Activated naive CD8-positive, alpha-beta T cell (primary cell): ENCODE measurements around the gene PDCD11.

Experiments
- H3K27ac Mint-ChIP-seq: one replicate; pipeline ENCODE4 v1.8.0; 2021; ENCODE audit warnings: mixed read lengths
- H3K27me3 Mint-ChIP-seq: one replicate; pipeline ENCODE4 v1.8.0; 2021; ENCODE audit warnings: mixed read lengths
- H3K36me3 Mint-ChIP-seq: one replicate; pipeline ENCODE4 v1.8.0; 2021; ENCODE audit warnings: mixed read lengths
- H3K4me1 Mint-ChIP-seq: one replicate; pipeline ENCODE4 v1.8.0; 2021; ENCODE audit warnings: low read depth, mixed read lengths
- H3K4me3 Mint-ChIP-seq: one replicate; pipeline ENCODE4 v1.8.0; 2021; ENCODE audit warnings: mild to moderate bottlenecking, mixed read lengths
- H3K9me3 Mint-ChIP-seq: one replicate; pipeline ENCODE4 v1.8.0; 2021; ENCODE audit warnings: low read depth, mixed read lengths

The PDCD11 gene

DNA sequence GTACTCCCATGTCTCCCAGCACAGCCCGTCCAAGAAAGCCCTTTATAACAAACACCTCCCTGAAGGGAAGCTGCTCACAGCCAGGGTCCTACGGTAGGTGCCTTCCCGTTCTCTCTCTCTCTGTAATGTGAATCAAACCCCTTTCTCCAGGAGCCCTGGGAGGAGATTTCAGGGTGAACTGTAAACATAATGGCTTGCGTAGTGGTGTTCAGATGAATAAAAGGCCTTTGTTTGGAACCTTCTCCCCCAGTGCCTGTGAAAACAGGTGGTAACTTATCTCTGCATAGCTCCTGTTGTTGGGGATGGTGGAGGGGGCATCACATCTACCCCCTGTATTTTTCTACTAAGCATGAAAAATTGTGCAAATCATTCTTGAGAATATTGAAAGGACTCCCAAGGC lies 43.4 kb downstream of the PDCD11 start:
- peaks cover 2% of the 10 kb centered on the region for H3K36me3 Mint-ChIP-seq

DNA sequence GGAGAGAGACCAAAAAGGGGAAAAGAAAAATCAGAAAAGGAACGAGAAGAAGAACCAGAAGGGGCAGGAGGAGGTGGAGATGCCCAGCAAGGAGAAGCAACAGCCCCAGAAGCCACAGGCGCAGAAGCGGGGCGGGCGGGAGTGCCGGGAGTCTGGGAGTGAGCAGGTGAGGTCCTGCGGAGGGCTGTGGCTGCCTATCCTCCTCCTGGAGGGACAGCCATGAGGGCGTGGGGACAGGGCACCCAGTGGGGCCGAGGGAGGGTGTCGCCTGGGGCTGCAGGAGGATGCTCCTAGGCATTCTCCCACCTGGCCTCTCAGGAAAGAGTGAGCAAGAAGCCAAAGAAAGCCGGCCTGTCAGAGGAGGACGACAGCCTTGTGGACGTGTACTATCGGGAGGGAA lies 44.0 kb downstream of the PDCD11 start:
- Mint-ChIP-seq H3K27ac (peak overlapping the region; percentile 64), H3K27me3 (no peaks in the 10 kb centered on the region), H3K4me3 (no peak overlapping the region), H3K4me1 (no peaks in the 10 kb centered on the region), H3K36me3 (peaks cover 2% of the 10 kb centered on the region), H3K9me3 (no peaks in the 10 kb centered on the region)

More for the DNA sequence above, 43.4 kb downstream of the PDCD11 start:
- no peak overlapping the region for H3K4me3 Mint-ChIP-seq
- no peaks in the 10 kb centered on the region for H3K9me3 Mint-ChIP-seq
- no peaks in the 10 kb centered on the region for H3K4me1 Mint-ChIP-seq
- no peak overlapping the region for H3K27ac Mint-ChIP-seq
- H3K27me3 Mint-ChIP-seq, result no peaks in the 10 kb centered on the region

DNA sequence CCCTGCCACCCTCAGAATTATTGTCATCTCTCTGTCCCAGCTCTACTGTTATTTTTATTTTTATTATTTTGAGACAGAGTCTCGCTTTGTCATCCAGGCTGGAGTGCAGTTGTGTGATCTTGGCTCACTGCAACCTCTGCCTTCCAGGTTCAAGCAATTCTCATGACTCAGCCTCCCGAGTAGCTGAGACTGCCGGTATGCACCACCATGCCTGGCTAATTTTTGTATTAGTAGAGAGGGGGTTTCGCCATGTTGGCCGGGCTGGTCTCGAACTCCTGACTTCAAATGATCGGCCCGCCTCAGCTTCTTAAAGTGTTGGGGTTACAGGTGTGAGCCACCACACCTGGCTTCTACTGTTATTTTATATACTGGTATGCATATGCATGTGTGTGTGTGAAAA lies 44.8 kb downstream of the PDCD11 start:
- peaks cover 2% of the 10 kb centered on the region for H3K36me3 Mint-ChIP-seq
- H3K9me3 Mint-ChIP-seq, result no peaks in the 10 kb centered on the region
- H3K27ac Mint-ChIP-seq, result no peak overlapping the region
- no peaks in the 10 kb centered on the region for H3K27me3 Mint-ChIP-seq
- no peaks in the 10 kb centered on the region for H3K4me1 Mint-ChIP-seq
- H3K4me3 Mint-ChIP-seq, result no peak overlapping the region

DNA sequence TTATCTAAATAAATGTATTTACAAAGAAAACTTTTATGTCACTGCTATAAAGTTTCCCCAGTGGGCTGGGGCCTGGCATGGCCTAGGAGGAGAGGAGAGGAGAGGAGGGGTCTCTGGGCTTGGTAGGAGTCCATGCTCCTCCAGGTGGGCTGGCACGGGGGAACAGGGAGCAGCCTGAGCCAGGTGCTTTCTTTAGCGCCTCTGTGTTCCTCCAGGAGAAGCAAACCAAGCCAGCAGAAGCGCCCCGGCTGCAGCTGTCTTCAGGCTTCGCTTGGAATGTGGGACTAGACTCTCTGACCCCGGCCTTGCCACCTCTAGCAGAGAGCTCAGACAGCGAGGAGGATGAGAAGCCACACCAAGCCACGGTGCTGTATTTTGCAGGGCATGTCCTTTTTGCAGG lies 45.2 kb downstream of the PDCD11 start:
- peaks cover 2% of the 10 kb centered on the region for H3K36me3 Mint-ChIP-seq
- H3K9me3 Mint-ChIP-seq, result no peaks in the 10 kb centered on the region
- no peak overlapping the region for H3K27ac Mint-ChIP-seq
- no peaks in the 10 kb centered on the region for H3K4me1 Mint-ChIP-seq
- no peak overlapping the region for H3K4me3 Mint-ChIP-seq
- no peaks in the 10 kb centered on the region for H3K27me3 Mint-ChIP-seq

DNA sequence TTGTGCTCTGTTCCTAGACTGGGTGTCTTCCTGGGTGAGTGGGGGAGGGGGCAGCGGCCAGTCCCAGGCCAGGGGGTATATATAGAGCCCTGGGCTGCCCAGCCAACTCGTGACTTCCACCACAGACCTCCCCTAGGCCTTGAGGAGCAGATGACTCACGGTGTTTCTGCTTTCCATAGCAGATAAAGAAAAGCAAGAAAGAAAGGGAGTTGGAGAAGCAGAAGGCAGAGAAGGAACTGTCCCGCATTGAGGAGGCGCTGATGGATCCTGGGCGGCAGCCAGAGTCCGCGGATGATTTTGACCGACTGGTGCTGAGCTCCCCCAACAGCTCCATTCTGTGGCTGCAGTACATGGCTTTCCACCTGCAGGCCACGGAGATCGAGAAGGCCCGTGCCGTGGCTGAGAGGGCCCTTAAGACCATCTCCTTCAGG lies 45.6 kb downstream of the PDCD11 start:
- peaks cover 2% of the 10 kb centered on the region for H3K36me3 Mint-ChIP-seq
- H3K4me3 Mint-ChIP-seq, result no peak overlapping the region
- H3K9me3 Mint-ChIP-seq, result no peaks in the 10 kb centered on the region
- H3K27me3 Mint-ChIP-seq, result no peaks in the 10 kb centered on the region
- H3K27ac Mint-ChIP-seq, result no peak overlapping the region
- no peaks in the 10 kb centered on the region for H3K4me1 Mint-ChIP-seq

DNA sequence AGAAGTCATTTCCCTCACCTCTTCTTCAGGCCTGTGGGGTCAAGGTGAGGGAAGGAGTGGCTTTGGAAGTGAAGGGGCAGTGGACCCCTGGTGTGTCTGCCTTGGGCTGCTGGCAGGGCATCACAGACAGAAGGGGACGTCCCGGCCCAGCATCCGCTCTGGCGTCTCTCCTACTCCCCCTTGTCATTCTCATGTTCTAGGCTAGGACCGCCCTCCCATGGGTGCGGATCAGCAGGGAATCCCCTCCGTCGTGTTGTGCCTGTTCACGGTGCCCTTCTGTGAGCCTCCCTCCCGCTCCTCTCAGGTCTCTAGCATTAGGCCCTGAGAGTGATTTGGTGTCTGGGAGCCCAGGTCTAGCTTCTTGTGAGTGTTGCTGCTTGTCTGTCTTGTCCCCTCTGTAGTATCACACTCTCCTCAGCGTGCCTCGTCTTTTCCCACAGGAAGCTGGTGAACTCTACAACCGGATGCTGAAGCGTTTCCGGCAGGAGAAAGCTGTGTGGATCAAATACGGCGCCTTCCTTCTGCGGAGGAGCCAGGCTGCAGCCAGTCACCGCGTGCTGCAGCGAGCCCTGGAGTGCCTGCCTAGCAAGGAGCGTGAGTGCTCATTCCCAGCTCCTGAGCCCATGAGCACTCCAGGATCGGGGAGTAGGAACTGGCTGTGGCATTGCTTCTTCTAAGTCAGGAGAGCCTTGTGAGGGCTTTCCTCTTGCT lies 47.2 kb downstream of the PDCD11 start:
- no peaks in the 10 kb centered on the region for H3K36me3 Mint-ChIP-seq
- H3K27ac Mint-ChIP-seq, result no peak overlapping the region
- no peaks in the 10 kb centered on the region for H3K9me3 Mint-ChIP-seq
- no peak overlapping the region for H3K4me3 Mint-ChIP-seq
- no peaks in the 10 kb centered on the region for H3K27me3 Mint-ChIP-seq
- H3K4me1 Mint-ChIP-seq, result peaks cover 7% of the 10 kb centered on the region

DNA sequence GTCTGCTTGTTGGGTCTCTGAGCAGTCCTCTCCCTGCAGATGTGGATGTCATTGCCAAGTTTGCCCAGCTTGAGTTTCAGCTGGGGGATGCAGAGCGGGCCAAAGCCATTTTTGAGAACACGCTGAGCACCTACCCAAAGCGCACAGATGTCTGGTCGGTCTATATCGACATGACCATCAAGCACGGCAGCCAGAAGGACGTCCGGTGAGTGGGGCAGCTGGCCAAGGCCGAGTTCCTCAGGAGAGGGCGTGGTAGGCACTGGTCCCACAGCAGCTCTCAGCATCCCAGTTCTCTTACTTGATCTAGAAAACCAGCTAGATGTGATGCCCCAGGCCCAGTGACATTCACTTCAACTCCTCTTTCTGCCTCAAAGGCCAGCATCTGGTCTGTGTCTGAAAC lies 48.1 kb downstream of the PDCD11 start:
- Mint-ChIP-seq H3K27ac (no peak overlapping the region), H3K4me3 (no peak overlapping the region), H3K9me3 (no peaks in the 10 kb centered on the region), H3K36me3 (no peaks in the 10 kb centered on the region), H3K27me3 (no peaks in the 10 kb centered on the region), H3K4me1 (peaks cover 14% of the 10 kb centered on the region)

DNA sequence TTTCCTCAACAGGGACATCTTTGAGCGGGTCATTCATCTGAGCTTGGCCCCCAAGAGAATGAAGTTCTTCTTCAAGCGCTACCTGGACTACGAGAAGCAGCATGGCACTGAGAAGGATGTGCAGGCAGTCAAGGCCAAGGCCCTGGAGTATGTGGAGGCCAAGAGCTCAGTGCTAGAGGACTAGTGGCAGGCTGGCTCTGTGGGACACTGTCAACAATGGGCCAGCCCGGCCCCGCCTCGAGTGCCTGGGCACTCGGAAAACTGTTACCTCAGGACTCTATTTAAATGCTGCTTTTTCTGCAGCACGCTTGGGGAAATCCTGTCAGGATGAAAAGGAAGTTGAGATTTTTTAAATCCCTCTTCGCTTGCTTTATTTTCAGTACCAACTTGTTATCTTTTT lies 48.9 kb downstream of the PDCD11 start:
- no peaks in the 10 kb centered on the region for H3K9me3 Mint-ChIP-seq
- H3K4me3 Mint-ChIP-seq, result no peak overlapping the region
- peaks cover 21% of the 10 kb centered on the region for H3K4me1 Mint-ChIP-seq
- no peaks in the 10 kb centered on the region for H3K36me3 Mint-ChIP-seq
- H3K27me3 Mint-ChIP-seq, result no peaks in the 10 kb centered on the region
- peak overlapping the region; percentile 70 for H3K27ac Mint-ChIP-seq

DNA sequence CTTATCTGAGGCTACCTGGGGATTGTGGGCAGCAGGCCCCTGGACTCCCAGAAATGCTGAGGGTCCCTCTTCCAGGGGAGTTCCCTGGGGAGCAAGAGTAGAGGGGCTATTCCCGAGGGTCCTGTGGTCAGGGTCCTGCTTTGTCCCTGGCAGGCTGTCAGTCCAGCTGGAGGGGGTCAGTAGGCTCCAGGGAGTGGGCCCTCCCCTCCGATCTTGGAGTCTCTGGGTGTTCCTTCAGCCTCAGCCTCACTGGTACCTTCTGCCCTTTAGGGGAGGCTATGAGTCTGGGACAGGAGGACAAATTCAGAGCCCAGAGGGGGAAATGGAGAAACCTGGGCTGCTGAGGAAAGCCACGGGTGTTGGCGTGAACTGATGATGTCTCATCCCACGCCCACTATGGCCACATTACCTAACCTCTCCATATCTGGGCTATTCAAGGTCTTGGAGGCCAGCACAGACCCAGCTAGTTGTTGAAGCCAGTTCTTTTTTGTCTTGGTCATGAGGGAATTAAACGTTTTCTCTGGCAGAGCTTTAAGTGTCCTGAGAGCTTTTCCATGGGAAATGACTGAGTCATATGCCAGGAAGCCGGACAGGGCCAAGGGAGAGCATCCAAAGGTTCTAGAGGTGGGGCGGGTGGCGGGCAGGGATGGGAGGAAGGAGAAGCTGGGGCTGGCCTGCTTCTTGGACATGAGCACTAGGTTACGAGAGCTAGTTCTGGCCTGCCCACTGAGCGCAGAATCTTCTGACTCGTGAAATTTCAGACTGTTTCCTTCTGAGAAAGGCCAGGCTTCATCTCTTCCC lies 49.5 kb downstream of the PDCD11 start:
- peaks cover 27% of the 10 kb centered on the region for H3K4me1 Mint-ChIP-seq

DNA sequence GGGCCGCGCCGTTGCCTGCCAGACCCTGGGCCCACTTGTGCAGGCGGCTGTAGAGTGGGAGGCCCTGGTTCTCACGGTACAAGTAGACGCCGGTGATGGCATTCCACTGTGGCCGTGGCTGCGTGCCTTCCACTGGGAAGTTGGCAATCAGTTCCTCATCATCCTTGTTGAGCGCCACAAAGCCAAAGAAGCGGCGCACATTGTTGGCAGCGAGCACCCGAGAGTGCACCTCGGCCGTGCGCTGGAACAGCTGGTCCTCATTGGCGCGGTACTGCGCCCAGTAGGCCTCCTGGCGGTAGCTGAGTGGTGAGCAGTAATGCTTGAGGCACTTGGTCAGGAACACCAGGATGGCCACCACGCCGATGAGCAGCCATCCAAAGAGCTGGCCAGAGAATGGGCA lies 50.8 kb downstream of the PDCD11 start:
- Mint-ChIP-seq H3K27ac (no peak overlapping the region), H3K4me1 (peaks cover 32% of the 10 kb centered on the region), H3K9me3 (no peaks in the 10 kb centered on the region), H3K4me3 (no peak overlapping the region), H3K27me3 (no peaks in the 10 kb centered on the region), H3K36me3 (no peaks in the 10 kb centered on the region)

More for the DNA sequence above, 49.5 kb downstream of the PDCD11 start:
- no peaks in the 10 kb centered on the region for H3K36me3 Mint-ChIP-seq
- H3K4me3 Mint-ChIP-seq, result no peak overlapping the region
- H3K9me3 Mint-ChIP-seq, result no peaks in the 10 kb centered on the region
- H3K27ac Mint-ChIP-seq, result peak overlapping the region; percentile 64
- H3K27me3 Mint-ChIP-seq, result no peaks in the 10 kb centered on the region

DNA sequence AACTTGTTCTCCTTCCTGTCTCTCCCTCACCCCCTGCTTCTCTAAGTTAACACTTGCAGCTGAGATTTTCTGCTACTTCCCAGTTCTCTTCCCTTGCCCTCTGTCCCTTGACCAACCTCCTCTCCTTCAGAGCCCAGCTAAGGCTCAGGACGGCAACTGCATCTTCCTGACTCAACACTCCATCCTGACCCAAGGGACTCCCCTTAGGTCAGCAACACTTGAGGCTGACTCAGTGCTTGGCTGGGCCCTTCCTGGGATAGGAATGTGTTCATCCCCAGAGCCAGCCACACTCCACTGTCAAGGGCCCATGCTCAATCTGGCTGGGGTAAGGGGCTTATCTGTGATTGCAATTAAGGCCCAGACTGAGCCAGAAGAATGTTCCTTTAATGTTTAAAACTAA lies 52.3 kb downstream of the PDCD11 start:
- Mint-ChIP-seq H3K9me3 (no peaks in the 10 kb centered on the region), H3K27me3 (no peaks in the 10 kb centered on the region), H3K36me3 (no peaks in the 10 kb centered on the region), H3K27ac (peak overlapping the region; percentile 76), H3K4me1 (peaks cover 40% of the 10 kb centered on the region), H3K4me3 (no peak overlapping the region)

DNA sequence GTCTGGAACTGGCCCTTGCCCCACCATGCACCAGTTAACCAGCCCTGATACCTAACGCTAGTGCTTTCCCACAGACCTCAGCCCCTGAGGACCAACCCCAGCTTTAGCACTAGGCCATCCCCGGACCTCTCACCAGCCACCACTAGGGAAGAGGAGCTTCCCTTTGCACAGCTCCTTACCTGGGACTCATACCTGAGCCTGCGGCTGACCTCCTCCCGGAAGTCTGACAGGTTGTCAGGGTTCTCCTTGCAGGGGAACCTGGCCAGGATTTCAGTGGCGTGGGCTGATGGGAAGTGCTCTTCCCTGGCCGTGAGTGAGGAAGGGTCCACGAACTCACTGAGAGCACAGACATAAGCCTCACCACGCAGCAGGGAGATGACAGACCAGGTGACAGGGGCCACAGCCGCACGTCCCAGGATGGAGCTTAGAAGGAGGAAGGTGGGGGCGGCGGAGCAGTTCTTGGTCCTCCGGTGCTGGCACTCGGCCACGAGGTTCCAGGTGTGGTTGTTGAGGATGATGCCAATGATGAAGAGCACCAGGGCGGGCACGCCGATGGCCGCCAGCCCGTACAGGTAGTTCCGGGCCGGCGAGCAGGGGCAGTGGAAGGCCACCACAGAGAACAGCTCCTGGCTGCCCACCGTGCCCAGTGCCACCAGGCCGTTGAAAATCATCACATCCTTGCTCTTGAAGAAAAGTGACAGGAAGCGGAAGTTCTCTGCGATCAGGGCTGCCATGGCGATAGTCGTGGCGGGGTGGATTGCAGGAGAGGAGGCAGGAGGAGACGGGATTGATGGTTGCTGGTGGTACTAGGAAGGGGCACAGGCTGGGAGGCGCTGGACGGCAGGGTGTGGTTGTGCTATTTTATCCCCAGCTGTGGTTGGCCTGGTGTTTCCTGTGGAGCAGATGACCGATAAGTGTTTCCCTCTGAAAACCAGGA lies 53.0 kb downstream of the PDCD11 start:
- no peaks in the 10 kb centered on the region for H3K36me3 Mint-ChIP-seq
- peaks cover 40% of the 10 kb centered on the region for H3K4me1 Mint-ChIP-seq
- peak overlapping the region; percentile 76 for H3K27ac Mint-ChIP-seq
- H3K9me3 Mint-ChIP-seq, result no peaks in the 10 kb centered on the region
- H3K4me3 Mint-ChIP-seq, result peak overlapping the region; percentile 64
- H3K27me3 Mint-ChIP-seq, result no peaks in the 10 kb centered on the region

DNA sequence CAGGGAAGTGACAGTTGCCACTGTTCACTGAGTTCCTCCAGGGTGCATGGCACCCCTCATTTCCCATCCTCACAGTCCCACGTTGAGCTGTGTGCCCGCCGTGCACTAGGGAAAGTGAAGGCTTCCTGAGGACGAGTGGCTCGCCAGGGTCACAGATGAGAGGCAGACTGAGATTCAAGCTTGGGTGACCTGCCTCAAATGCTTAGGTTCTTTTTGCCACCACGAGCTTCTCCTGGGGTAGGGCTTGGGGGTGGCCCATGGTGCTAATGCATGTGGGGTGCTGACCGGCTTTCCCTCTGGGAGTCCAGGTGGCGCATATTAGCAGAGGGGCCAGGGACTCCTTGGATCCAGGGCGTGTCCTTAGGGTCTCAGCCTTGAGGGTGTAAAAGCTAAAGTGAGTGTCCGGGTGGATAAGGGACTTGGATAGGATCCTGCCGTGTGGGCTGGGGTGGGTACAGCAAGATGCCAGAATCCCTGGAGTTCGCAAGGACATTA lies 53.8 kb downstream of the PDCD11 start:
- Mint-ChIP-seq H3K4me3 (peak overlapping the region; percentile 87), H3K36me3 (no peaks in the 10 kb centered on the region), H3K27ac (no peak overlapping the region), H3K4me1 (peaks cover 40% of the 10 kb centered on the region), H3K9me3 (no peaks in the 10 kb centered on the region), H3K27me3 (no peaks in the 10 kb centered on the region)

DNA sequence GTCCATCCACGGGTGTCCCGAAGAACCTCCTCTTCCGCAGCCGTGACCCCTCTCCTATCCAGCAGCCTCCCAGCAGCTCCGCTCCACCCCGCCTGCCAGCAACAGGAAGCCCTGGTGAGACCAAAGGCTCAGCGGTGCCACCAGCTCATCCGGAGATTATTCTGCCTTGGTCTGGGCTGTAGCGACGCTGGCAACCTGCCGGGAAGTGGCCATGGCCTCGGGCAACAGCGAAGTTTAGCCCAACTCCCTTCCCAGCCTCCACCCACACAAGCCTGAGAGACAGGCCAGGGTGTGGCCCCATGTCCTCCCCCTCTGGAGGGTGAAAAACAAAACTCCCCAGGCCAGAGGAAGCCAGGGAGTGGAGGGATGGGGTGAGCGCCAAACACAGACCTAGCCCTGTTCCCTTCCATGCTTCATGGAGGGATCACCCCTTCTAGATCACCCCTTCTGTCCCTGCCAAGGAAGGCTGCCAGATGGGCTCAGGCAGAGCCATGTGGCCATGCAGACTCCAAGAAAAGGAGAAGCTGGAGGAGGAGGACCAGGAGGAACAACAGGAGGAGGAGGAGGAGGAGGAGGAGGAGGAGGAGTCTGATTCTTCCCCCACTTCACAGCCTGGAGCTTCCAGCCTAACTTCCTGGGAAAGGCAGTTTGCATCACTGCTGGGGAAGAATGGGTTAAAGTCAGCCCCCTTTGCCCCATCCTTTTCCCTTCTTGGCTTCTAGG lies 54.8 kb downstream of the PDCD11 start:
- Mint-ChIP-seq H3K36me3 (no peaks in the 10 kb centered on the region), H3K4me3 (peak overlapping the region; percentile 87)

More for the DNA sequence above, 54.8 kb downstream of the PDCD11 start:
- Mint-ChIP-seq H3K4me1 (peaks cover 40% of the 10 kb centered on the region), H3K27me3 (no peaks in the 10 kb centered on the region), H3K9me3 (no peaks in the 10 kb centered on the region), H3K27ac (peak overlapping the region; percentile 68)
